SIG-M5 treated with dmso at 0.1 percent for 504 hours (cell line): ENCODE data around the gene FGD2.

Experiments used
- DNase-seq: peaks from one replicate; lab custom pipeline; 2025; ENCODE audit not compliant: unreplicated experiment; lab: John Stamatoyannopoulos, UW

Gene FGD2

DNA sequence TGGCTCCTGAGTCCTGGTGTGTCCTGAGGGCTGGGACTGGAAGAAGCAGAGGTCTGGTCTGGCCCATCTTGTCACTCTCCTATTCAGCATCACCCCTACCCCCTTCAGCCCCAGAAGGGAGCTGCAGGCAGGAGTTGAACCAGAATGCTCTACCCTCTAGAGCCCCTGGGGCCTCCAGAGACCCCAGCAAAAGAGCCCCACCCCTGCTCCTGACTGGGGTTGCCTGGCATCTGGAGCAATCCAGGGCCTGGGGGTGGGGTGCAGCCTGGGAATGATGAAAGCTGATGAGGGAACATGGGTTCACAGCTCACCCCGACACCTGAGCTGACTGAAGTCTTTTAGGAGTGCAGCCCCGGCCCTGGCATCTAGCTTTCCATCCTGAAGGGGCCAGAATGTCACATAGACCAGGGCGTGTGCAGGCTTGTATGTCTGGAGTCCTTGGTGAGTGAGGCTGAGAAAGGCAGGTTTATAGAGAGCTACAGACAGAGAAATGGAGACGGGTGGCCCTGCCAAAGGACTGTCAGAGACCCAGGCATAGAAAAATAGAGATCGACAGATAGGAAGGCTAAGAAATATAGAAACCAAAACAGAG is 12.2 kb downstream of the FGD2 start:
- no peak for DNase-seq

DNA sequence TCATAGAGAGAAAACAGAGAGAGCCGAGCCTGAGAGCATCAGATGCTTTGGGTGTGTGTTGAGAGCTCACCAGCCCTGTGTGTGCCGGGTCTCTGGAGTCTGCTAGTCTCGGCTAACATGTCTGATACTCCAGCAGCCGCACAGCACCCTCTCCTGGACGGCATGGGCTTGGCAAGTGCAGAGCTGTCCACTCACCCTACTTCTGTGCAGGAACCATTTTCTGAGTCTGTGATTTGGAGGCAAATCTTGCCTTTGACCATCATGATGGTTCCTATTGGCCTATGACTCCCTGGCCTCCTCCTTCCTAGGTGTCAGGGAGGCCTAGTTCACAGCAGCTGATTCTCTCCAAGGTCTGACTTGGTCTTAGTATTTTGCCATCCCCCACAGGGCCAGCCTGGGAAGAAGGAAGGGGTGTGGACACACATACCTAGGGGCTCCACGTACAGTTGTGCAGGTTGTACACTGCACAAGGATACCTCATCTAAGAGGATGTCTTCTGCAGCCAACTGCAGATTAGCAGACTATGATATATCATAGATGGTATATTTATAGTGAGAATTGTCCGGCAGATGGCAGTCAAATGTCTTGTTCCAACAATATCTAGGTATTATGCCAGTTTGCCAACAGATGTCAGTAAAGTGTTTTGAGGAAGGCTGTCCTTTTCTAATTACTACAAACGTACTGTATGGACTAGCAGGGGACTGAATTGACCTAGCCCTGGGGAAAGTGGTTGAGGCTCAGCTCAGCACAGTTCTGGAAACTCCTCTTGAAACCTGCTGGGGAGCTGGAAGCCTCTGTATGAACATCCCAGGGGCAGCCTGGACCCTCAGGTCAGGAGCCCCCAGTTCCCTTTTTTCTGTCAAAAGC is 13.0 kb downstream of the FGD2 start:
- peak; percentile 88 for DNase-seq

DNA sequence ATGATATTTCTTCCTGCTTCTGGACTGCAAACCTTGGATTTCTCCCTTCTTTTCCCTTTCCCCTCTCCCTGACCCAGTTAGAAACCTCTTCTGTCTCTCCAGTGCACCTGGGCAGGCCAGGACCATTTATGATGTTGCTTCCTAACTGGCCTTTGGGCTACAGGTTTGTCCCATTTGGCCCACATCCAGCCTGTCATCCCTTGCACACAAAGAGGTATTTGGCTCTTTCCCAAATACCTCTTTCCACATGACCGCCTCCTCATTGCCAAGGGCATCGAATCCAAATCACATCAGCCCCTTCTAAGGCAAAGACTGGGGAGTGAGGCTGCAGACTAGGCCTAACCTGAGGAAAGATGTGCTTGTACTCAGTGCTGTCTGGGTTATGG is 13.6 kb downstream of the FGD2 start:
- DNase-seq, result no peak

DNA sequence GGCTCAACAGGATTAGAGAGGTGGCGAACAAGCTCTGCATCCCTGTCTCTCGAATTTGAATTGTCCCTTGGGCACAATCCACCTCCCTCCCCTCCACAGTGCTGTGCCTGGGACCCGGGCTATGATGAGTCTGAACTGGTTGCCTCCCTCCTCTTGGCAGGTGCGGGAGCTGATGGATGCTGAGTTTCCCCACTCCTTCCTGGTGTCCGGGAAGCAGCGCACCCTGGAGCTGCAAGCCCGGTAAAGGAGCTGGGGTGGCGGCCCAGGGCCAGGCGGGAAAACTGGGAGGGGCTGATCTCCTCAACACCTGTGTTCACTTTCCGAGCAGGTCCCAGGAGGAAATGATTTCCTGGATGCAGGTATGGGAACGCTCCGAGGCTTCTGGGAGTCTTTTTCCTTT is 14.9 kb downstream of the FGD2 start:
- DNase-seq, result no peak

DNA sequence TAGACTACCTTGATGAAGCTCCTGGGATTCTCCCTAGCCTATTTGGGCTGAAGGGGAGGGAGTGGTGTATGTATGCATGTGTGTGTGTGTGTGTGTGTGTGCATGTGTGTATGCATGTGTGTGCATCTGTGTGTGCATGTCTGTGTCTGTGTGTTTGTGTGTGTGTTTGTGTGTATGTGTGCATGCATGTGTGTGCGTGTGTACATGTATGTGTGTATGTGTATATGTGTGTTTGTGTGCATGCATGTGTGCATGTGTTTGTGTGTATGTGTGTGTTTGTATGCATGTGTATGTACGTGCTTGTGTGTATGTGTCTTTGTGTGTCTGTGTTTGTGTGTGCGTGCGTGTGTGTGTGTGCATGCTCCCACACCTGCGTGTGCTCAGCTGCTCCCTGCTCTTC is 15.4 kb downstream of the FGD2 start:
- no peak for DNase-seq

DNA sequence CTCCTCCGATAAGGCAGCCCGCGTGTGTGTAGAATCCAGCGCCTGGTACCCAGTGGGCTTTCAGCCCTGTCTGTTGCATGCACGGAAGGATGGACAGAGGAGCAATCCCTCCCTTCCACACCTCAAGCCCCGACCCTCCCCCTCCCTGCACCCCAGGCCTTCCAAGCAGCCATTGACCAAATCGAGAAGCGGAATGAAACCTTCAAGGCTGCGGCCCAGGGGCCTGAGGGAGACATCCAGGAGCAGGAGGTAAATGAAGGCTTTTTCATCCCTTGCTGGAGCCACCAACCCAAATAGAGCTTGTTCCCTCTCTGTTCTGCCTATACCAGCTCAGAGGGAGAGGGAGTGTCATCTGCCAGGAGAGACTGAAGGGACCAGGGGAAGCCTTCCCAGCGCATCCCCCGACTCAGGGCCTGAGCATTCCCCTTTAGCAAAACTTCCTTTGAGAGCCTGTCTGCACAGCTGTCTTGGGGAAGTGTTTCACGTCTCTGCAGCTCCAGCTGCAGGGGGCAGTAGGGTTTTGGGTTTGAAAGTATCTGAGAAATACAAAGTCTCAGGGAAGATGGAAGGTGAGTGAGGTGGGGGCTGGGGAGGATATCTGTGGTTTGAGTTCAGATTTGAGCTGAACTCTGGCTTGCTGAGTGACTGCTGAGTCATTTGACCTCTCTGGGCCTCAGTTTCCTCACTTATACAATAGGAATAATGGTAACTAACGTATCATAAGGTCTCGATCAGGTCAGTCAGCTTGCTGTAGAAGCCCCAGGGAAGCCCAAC is 16.1 kb downstream of the FGD2 start:
- no peak for DNase-seq

DNA sequence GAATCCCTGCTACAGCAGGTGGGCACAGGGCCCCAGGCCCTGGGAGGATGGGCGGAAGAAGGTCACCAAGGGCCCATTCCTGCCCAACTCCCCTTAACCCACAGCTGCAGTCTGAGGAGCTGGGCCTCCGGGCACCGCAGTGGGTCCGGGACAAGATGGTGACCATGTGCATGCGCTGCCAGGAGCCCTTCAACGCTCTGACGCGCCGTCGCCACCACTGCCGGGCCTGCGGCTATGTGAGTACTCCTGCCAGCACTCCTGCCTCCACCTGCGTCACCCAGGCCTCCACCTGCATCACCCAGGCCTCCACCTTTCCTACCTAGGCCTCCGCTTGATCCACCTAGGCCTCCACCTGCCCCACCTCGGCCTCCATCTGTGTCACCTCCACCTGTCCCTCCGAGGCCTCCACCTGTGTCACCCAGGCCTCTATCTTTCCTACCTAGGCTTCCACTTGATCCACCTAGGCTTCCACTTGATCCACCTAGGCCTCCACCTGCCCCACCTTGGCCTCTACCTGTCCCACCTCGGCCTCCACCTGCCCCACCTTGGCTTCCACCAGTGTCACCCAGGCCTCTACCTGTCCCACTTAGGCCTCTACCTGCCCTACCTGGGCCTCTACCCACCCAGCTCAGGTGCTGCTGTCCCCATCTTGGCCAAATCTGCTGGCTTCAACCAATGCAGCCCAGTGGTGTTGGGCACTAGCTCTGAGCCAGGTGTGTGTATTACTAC is 16.8 kb downstream of the FGD2 start:
- no peak for DNase-seq

DNA sequence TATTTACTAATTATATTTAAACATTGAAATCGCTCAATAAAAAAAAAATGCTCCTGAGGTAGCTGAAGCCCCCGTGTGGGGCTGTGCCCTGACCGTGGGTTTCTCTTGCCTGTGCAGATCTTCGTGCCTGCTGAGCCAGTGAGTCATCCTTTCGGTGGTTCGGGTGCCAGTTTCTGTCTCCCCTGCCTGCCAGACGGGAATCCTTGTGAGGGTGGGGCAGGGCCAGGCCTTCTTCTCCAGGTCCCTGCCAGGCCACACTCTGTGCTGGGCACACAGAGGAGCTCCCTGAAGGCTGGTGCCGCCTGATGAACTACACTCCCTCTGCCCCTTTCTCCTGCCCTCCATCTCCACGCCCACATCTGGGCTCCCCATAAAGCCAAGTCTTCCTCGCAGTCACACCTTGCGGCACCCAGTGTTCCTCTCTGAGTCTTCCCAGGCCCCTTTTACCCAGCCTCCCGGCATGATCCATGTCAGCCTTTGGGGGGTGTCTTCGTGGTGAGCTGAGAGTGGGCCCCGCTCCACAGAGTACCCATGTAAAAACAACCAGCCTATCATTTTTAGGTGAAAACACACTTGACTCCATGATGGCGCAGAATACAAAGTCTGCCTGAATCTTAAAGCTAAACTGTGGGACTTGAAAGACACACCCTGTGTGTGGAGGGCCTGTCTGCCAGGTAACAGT is 19.3 kb downstream of the FGD2 start:
- DNase-seq, result no peak

DNA sequence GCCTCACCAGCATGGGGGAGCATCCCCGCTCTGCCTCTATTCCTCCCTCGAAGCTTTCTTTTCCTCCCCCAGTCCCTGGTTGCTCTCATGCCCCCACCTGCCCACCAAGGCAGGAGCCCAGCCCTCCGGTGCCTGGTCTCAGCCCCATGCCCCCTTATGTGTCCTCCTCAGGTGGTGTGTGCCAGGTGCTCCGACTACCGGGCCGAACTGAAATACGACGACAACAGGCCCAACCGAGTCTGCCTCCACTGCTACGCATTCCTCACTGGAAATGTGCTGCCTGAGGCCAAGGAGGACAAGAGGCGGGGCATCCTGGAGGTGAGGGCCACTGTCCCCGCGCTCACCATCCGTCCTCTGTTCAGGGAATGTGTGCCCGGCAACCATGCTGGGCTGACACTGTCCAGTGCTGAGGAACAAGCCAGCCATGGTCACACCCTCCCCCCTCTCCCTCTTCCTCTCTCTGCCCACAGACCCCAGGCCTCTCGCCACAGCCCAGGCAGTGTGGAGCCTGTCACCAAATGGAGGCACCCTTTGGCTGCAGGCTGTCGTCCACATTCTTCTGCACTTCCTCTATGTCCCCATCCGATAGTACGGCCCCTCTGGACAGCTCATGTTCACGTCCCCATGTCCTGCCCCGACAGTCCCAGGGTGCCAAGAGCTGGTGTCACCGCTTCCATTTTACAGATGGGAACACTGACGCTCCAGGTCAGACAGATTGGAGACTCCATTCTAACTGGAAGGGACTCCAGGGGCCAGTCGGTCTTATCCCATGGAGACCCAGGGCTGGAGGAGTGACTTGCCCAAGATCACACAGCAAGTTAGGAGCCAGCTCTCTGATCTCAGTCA is 20.4 kb downstream of the FGD2 start:
- DNase-seq, result no peak

DNA sequence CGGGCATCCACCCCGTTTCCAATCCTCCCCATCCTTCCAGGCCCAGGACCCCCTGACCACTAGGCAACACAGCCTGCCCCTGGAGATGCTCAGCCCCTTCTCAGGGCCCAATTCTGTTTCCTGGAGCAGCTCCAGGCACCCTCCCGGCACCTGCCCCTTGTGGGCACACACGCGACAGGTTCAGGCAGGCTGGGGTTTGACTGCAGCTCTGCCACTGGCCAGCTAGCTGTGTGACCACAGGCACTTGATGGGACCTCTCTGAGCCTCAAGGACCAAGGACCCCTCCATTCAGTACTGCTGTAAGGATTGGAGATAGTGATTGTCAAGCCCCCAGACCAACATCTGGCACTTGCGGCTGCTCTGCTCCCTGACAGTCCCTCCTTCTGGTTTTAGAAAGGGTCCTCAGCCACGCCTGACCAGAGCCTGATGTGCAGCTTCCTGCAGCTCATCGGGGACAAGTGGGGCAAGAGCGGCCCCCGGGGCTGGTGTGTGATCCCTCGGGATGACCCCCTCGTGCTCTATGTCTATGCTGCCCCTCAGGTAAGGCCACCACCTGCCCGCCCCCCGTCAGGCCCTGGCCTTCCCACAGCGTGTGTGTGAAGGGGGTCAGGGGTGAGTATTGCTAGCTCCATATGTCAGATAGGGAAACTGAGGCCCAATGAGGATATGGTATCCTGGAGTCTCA is 21.7 kb downstream of the FGD2 start:
- DNase-seq, result no peak

DNA sequence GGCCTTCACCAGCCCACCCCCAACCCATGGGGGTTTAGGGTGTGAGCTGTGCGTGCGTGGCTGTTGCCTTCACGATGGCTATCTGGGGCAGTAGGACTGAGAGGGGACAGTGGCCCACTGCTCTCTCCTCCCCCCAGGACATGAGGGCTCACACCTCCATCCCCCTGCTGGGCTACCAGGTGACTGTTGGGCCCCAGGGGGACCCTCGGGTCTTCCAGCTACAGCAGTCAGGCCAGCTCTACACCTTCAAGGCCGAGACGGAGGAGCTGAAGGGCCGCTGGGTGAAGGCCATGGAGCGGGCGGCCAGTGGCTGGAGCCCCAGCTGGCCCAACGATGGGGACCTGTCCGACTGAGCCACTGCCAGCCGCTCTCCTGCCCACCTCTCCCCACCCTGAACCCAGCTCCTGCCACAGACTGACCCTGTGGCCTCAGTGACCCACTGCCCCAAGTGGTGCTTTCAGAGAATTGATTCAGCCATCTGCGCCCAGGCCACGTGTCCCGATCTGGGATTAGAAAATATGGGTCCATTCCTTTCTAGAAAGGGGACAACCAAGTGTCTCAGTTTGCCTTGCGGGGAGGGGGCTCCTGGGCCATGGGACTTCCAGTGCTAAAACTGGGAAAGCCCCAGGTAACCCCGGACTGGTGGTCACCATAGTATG is 22.5 kb downstream of the FGD2 start:
- no peak for DNase-seq

DNA sequence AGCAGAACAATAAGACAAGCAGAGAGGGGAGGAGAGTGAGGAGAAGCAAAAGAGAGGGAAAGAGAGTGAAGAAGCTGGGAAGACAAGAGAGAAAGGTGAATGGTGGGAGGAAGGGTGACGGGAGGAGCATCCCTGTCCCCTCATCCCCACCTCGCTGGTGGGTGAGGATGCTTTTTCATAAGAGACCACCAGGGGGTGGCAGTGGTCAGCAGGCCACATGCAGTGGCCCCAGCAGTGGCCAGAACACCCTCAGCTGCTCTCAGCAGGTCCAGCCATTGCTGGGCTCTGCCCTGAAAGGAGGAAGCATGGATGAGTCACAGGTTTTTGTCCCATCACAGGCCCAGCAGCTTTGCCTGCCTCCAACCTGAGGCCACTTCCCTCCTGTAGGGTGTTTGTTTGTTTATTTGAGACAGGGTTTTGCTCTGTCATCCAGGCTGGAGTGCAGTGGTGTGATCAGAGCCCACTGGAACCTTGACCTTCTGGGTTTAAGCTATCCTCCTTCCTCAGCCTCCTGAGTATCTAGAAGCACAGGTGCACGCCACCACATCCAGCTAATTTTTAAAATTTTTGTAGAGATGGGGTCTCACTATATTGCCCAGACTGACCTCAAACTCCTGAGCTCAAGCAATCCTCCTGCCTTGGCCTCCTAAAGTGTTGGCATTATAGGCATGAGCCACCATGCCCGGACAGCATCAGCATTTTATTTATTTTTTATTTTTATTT is 24.0 kb downstream of the FGD2 start:
- DNase-seq, result peak; percentile 66

DNA sequence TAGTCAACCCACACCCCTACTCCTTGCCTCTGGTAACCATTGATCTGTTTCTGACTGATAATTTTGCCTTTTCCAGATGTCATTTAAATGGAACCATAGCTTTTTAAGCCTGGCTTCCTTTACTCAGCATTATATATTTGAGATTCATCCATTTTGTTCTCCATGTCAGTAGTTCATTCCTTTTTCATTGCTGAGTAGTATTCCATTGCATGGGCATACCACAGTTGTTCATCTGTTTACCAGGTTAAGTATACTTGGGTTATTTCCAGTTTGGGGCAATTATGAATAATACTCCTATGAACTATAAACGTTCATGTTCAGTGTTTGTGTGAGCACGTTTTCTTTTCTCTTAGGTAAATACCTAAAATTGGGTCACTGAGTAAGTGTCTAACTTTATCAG is 25.1 kb downstream of the FGD2 start:
- no peak for DNase-seq

DNA sequence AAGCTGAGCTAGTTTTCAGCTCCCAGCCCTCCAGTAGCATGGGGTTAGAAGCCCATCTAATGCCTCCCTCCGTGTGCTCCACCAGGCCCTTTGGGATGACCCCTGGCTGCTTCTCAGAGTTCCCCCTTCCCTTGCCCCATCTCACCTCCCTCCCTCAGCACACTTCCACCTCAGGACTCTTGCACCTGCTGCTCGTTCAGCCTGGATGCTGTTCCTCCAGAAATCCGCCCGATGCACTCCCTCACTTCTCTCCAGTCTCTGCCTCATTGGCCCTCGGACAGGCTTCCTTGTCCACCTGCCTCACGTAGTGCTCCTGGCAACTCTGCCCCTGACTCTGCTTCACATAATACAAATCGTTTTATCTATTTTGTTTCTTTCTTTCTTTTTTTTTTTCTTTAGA is 26.8 kb downstream of the FGD2 start:
- DNase-seq, result no peak

DNA sequence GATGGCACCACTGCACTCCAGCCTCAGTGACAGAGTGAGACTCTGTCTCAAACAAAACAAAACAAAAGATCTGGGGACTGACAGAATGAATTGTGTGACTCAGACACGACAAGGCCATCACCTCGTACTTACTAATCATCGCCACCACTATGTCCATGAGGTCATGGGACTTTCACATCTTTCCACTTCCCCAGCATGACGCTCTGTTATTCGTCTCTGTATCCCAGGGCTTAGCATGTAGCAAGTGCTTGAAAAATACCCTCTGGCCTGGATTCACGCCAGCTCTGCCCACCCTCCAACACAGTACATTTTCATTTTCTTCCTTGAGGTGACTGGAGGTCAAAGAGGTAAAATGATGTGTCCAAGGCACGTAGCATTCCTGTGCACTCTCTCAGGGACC is 27.8 kb downstream of the FGD2 start:
- no peak for DNase-seq

DNA sequence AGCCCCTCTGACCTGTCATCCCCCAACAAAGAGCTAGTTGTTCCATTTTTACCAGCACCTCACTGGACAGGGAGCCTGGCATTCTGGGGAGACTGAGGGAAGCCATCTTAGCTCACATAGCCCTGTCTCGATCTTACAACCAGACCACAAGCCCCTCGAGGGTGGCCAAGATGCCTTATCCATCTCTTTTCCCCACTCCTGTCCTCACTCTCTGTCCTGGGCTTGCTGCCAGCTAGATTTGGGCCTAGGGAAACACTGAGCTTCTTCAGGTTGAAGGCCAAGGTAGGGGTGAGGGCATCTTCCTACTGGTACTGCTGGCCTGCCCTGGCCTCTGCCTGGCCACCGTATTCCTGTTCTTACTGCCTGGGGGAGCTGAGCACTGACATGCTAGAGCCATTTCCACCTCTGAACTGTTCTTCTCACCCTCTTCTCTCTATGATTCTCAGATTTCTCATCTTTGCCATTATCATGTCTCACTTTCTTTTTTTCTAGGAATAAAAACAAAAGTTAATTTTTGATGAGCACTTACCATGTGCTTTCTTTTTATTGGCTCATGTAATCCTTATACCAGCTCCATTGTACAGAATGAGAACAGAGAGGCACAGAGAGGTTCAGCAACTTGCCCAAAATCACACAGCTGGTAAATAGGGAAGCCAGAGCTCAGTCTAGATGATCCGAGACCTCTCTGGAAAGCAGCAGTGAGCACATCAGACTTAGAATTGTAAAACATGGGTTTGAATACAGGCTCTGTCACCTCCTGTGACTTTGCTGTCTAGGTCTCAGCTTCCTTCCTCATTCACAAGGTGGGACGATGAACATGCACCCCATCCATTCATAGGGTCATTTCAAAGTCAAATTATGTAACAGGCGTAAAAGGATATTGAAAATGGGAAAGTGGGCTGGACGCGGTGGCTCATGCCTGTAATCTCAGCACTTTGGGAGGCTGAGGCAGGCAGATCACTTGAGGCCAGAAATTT is 28.7 kb downstream of the FGD2 start:
- no peak for DNase-seq

DNA sequence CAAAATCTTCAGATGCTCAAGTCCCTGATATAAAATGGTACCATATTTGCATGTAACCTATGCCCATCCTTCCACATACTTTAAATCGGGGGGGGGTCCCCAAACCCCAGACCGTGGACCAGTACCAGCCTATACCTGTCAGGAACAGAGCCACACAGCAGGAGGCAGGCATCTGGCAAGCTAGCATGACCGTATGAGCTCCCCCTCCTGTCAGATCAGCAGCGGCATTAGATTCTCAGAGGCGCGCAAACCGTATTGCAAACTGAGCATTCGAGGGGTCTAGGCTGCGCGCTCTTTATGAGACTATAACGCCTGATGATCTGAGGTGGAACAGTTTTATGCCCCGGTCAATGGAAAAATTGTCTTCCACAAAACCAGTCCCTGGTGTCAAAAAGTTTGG is 30.7 kb downstream of the FGD2 start:
- DNase-seq, result no peak
